ENCODE data around the gene HSPG2.

The HSPG2 gene

DNA sequence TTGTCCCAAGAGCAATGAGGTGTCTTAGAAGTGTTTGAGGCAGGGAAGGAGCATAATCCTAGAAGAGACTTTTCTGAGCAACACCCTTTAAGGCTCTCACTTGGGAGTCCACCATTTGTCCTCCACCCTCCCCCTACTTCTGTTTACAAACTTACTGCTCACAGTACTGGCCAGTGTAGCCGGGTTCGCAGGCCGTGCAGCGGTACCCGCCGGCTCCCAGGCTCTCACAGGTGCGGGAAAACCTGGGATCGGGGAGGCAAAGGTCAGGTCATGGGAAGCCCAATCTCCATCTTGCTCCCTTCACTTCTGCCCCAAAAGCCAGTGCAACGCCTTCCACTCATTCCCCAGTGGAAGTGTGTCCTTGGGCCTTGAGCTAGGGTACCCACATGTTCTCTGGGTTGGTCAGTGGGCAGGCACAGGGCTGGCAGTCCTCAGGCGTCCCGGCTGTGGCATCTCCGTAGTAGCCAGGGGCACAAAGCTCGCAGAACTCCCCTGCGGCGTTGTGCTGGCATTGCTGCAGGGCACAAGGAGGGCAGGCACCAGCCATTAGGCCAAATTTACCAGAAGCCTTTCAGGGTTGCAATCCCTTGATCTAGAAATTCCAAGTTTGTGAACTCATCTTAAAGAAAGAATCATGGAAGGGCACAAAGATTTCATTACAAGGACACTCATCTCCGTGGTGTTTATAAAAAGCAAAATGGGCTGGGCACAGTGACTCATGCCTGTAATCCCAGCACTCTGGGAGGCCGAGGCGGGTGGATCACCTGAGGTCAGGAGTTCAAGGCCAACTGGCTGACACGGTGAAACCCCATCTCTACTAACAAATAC is 75.3 kb downstream of the HSPG2 start:
- no peak for DNase-seq (ENCODE audit: low read depth)

DNA sequence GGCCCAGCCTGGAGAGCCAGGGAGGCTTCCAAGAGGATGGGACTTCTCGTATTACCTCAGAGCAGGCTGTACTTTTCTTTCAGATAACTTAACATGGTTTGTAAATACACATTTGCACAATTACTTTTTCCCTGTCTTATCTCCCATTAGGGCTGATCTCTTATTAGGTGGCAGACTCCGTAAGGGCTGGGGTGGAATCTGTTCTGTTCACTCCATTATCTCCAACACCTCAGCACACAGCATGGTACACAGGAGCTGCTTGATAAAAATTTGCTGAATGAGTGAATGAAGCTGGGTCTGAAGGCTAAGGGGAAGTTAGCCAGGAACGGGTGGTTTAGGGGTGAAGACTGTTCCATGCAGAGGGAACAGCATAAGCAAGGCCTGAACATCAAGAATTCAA is 76.1 kb downstream of the HSPG2 start:
- DNase-seq (ENCODE audit: low read depth) = no peak

DNA sequence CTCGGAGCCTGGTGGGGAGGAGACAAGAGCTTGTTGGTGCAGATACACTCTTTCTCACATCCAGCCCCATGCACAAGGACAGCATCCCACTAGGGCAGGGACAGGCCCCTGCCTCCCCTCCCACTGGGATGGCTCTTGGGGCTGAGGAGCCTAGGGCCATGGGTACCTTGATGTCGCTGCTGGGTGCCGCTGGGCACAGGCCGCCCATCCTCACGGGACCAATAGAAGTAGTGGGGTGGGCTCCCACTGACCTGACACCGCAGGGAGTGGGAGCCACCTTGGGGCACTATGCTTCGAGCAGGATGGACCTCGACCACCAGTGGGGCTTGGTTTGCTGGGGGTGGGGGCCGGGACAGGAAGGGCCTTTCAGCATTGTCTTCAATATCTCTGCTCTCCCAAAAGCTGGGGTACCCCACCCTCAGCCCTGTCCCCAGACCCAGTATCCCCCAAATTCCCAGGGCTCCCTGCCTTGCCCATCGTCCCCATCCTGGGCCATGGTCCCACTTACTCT is 77.4 kb downstream of the HSPG2 start:
- no peak for DNase-seq (ENCODE audit: low read depth)

DNA sequence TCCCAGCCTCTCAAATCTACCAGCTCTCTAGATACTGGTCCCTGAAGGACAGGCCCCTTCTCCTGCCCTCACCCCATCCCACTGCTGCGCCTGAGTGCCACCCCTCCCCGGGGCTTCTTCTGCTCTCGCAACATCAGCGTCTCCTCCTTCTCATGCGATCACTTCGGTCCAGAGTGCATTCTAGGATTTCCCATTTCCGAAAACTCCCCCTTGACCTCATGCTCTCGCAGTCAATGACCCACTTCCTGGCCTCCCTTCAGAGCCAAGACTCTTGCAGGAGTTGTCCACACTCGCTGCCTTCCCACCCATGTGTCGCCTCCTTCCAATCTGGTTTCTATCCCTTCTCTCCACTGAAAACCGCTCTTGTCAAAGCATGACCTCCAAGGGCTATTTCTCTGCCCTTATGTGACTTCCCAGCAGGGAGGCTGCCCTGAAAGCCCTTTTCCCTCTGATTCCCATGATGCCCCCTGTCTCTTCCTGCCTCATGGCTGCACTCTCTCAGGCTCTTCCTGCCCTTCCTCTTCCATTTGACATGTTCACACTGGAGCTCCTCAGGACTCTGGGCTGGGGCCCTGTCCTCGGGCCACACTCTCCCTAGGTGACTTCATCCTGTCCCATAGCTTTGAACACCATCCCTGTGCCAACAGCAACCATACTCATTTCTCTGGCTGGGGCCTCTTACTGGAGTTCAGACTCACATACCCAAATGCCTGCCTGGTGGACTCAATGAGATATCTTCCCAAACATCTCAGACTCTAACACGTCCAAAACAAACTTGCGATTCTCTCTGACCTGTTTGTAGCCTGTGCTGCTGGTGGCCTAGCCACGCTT is 79.1 kb downstream of the HSPG2 start:
- DNase-seq (ENCODE audit: low read depth) = no peak

DNA sequence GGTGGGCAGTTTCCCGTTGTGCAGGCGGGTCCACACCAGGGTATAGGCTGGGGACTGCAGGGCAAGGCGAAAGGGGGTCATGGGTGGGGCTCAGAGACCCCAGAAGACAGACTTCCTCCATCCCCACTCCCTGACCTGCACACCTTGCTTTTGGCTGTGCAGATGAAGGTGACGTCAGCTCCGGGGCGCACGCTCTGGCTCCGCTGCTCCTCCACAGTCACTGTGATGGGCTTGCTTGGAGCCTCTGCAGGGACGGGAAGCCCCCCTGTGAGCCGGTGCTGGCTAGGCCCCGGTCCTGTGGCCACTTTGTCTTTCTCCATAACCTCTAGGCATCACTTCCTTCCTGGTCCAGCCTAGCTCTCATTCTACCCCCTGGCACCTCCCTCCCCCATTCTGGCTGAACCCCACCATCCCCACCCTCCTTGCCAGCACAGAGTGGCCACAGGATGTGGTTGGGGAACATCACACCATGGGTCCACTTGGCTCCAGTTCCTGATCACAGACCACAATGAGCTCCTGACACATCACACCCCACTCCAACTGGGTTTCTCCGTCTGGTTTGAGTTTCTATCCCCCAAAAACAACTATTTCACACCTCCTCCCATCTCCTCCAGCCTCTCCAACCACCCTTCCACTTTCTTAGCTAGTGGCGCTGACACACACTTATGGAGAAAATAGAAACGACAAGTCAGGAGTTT is 79.8 kb downstream of the HSPG2 start:
- DNase-seq (ENCODE audit: low read depth) = no peak

DNA sequence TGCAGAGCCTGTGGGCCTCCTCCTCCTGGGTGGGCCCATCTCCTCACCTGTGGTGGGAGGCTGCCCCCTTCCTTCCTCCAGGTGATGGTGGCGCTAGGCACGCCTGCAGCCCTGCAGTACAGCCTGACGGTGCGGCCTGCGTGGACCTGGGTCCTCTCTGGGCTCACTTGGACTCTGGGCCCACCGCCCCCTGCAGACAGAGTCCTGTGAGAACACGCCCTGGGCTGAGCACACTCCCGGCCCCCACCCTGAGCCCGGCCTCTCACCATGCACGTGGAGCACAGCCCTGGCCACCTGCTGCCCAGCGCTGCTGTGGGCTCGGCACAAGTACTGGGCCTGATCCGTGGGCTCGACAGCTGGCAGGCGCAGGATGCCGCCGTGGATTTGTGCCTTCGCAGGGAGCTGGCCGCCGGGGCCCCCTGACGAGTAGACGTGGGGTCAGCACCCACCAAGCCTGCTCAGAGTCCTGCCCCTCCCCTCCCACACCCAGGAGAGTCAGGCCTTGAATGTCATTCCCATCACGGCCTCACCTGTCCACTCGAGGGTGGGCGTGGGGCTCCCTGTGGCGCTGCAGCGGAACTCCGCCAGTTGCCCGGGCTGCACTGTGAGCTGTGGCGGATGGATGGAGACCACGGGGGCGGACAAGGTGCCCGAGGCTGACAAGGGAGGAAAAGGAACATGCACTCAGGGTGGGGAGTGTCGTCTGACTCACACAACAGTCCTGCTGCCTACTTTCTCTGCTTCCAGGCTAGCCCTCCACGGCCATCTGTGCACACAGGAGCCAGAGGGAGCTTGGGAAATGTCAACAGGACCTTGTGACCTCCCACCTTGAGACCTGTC is 81.6 kb downstream of the HSPG2 start:
- no peak for DNase-seq (ENCODE audit: low read depth)

DNA sequence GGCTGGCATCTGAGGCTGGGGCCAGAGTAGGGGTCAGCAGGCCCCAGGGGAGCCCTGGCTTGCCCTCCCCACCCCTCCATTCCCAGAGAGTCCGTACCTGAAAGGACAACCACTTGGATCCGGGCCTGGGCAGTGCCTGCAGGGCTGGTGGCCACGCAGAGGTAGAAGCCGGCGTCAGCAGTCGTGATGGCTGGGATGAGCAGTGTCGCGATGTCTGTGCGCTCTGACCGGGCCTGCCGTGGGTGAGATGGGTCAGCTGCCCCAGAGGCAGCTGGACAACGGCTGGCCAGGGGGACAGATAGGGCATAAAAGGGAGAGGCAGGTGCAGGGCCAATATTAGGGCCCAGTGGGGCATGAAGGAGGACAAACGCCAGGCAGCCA is 82.4 kb downstream of the HSPG2 start:
- DNase-seq (ENCODE audit: low read depth) = no peak

DNA sequence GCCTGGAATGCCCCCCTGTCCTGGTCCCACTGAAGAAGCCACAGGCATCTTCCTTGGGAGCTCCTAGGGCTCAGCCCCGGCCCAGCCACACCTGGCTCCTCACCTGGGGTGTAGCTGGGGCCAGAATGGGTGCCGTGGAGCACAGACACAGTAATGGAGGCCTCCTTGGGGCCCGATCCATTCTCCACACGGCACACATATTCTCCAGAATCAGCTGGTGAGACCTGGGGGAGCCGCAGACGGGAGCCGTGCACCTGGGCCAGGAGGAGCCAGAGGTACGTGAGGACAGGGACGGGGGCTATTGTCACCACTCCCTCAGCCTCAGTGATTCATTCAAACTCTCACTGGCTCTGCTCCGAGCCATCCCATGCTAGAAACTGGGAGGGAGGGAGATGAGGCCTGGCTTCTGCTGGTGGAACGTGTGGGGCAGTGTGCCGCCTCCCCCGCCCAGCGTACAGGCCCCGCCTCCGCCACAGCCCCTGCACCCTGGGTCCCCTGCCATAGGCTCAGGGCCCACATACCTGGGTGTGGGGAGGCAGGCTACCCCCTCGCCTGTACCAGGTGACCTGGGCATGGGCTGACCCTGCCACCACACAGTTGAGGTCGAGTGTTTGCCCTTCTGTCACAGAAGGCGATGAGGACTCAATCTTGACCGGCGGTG is 82.9 kb downstream of the HSPG2 start:
- no peak for DNase-seq (ENCODE audit: low read depth)

DNA sequence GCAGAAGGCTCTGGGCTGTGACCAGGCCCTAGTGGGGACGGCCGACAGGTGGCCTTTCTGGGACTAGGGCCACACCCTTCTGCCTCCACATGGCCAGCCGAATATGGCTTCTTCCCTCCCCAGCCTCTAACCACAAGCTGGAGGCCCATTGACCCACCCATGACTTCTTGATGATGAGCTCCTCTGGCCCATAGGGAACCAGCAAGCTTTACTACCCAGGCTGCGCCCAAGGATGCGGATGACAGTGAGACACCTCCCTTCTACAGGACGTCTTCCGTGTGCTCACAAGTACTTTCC is 84.0 kb downstream of the HSPG2 start:
- DNase-seq (ENCODE audit: low read depth) = no peak

DNA sequence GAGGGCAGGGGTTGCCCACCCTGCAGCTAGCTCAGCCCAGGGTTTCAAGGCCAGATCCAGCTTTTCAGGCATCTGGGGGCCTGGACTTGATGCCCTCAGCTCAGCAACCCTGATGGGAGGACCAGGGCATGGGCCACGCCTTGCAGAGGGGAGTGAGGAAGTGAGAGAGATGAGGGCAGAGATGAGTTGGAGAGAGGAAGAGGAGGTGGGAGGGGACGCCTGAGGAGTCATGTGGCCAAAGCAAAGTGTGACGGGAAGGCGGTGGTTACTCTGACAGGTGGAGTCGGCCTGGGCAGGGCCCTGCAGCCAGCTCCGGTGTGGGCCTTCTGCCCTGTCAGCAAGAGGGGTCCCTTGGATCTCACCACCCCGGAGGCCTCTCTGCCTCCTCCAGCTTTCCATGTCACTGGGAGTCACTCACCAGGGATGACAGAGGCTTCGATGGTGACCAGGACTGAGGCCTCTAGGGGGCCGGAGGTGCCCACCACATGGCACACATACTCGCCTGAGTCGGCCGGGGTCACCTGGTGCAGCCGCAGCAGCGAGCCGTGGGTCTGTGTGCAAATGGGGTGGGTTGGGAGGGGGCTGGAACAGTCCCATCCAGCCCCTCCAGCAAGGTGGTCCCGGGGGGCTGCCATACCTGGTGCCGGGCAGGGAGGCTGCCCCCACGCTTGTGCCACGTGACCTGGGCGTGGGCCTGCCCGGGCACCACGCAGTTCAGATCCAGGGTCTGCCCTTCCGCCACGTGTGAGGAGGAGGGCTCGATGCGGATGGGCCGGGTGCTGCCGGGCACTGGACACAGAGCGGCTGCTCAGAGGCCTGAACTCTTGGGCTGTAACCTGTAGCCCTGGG is 84.6 kb downstream of the HSPG2 start:
- DNase-seq (ENCODE audit: low read depth) = no peak

DNA sequence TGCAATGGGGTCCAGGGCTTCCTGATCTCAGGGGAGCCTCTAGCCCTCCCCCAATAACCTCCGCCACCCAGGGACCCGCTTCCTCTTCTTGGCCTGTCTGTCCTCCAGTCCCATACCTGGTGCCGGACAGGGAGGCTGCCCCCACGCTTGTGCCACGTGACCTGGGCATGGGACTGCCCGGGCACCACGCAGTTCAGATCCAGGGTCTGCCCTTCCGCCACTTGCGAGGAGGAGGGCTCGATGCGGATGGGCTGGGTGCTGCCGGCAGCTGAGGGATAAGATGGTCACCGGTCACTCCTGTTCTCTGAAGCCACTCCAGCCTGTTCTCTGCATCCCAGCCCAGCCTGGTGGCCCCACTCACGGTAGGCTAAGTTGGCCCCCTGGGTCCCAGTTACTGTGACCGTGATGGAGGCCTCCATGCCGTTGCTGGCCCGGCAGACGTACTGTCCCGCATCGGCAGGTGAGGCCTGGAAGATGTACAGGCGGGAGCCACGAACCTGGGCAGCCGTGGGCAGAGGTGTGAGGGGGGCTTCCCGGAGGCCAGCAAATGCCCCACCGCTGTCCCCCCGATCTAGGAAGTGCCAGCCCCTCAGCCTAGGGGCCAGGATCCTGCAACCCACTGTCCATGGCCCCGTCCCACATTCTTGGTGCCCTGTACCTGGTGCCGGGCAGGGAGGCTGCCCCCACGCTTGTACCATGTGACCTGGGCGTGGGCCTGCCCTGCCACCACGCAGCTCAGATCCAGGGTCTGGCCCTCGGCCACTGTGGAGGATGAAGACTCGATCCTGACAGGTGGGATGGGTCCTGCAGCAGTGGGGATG is 85.5 kb downstream of the HSPG2 start:
- DNase-seq (ENCODE audit: low read depth) = no peak

DNA sequence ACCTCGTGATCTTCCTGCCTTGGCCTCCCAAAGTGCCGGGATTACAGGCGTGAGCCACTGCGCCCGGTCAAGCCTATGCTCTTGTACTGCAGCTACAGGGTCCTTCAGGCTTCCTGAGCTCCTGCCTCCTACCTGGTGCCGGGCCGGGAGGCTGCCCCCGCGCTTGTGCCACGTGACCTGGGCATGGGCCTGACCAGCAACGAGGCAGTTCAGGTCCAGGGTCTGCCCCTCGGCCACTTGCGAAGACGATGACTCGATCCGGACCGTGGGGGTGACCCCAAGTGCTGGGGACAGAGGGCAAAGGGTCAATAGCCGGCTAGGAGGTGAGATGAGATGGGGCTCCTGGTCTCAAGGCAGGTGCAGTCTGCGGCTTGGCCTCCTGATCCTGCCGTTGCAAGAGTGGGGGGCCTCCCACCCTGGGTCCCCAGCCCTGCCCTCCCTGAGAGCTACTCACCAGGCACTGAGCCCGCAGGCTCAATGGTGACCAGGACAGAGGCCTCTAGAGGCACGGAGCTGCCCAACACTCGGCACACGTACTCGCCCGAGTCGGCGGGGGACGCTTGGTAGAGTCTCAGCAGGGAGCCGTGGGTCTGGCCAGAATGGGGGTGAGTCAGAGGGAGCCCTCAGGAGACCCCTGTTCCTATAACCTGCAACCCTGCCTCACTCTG is 87.1 kb downstream of the HSPG2 start:
- DNase-seq (ENCODE audit: low read depth) = no peak

DNA sequence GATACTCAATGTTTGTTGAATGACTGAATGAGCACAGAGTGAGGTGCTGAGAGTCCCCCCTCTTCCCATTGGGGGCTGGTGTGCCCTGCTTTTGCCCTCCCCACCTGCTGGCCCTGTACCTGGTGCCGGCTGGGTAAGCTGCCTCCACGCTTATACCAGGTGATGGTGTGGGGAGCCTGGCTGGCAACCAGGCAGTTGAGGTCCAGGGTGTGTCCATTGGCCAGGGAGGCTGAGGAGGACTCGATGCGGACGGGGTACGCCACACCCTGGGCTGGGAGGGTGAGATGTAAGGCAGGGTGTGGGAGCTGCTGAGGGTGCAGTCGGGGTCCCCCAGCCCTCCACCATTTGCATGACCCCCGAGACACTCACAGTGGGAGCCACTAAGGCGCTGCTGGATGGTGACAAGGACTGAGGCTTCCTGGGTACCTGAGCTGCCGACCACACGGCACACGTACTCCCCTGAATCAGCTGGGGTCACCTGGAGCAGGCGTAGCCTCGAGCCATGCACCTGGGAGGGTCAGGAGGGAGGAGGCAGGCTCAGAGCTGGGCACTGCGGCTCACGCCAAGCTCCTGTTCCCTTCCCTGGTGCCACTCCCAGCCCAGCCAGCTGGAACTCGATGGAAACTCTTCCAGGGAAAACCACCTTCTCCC is 88.5 kb downstream of the HSPG2 start:
- DNase-seq (ENCODE audit: low read depth) = no peak

DNA sequence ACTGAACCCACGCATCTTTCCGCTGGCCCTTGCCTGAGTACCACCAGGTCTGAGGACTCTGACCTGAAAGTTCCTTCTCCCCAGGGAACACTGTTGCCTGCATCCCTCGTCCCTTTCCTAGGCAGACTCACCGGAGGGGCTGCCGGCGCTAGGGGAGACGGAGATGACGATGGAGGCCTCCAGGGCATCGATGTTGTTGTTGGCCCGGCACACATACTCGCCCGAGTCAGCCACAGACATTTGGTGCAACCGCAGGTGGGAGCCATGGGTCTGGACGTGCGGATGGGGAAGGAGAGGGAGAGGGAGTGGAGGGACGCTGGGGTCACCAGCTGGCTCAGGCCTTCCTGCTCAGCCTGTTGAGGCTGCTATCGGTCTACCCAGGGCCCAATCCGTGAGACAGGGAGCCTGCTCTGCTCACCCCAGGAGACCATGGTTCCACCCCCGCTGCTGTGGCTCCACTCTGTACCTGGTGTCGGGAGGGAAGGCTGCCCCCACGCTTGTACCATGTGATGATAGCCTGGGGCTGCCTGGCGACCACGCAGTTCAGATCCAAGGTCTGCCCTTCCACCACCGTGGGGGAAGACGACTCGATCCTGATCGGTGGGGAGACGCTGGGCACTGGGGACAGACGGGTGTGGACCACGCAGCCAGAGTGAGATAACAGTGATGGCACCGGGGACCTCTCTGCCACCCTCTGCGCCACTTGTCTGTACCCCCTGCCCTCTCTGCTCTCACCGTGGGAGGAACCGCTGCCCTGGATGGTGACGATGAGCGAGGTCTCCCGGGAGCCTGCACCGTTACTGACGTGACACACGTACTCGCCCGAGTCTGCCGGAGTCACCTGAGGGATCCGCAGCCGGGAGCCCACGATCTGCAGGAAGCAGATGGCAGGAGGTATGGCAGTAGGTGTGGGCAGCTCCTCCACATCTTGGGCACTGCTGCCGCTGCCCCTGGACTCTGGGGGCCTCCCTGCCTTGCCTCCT is 89.6 kb downstream of the HSPG2 start:
- DNase-seq (ENCODE audit: low read depth) = no peak

DNA sequence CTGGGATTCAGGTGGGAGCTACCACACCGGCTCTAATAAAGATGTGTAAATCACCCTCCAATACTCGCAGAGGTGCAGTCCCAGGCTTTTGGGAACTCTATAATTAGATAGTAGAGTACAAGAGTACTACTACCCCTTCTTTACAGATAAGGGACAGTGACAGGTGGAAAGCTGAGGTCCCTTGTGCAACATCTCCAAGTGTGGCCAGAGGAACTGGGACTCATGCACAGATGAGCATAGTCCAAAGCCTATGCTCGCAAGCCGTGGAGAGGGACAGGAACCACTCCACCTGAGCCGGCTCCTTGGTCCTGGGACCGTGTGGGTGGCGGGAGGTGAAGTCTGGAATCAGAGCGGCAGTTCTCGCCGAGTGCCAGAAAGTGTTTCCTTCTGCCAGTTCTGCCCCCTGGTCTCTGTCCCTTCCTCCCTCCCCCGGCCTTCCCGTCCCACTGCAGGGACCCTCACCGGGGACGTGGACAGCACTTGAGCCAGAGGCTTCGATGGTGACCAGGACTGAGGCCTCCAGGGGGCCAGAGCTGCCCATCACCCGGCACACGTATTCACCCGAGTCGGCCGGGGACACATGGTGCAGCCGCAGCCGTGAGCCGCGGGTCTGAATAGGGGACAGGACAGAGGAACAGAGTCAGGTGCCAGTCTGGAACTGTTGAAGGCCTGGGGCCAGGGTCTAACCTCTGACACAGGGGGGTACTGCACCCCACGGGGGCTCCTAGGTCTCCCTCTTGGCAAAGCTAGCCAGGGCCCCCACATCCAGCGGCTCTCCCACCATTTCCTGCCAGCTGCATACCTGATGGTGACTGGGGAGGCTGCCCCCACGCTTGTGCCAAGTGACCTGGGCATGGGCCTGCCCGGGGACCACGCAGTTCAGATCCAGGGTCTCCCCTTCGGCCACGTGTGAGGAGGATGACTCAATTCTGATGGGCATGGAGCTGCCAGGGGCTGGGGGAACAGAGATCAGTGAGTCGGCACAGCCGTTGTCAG is 91.2 kb downstream of the HSPG2 start:
- DNase-seq (ENCODE audit: low read depth) = no peak

DNA sequence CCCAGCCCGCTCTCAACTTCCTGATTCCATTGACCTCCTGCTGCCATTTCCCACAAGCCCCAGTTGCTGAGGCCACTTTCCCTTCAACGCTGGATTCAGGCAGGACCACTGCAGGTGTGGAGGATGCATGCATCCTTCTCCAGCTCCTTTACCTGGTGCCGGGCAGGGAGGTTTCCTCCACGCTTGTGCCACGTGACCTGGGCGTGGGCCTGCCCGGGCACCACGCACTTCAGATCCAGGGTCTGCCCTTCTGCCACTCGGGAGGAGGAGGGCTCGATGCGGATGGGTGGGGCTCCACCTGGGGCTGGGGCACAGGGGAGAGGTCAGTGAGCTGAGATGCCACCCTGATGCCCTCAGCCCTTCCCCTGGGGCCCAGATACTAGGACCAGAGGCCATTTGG is 93.1 kb downstream of the HSPG2 start:
- DNase-seq (ENCODE audit: low read depth) = no peak
